ENCODE data around the gene MICAL1. TPM values are rescaled to one million over a fixed set of nuclear protein-coding genes. Genes with fewer than 3 reads are reported as not detected.

The MICAL1 gene
- total and polyA plus RNA-seq, 8 donors, result 3.8 to 38.2 (median 7.2) TPM

Other genes with a start within 250 kb of the MICAL1 start
- 100 to 1,000 TPM in 4 of 6 donors, 10 to 100 TPM in 2; 80.0 to 147 (median 104) TPM for gene CD164, start 73.3 kb downstream of the MICAL1 start, total RNA-seq
- gene CD164, start 73.3 kb downstream of the MICAL1 start, polyA plus RNA-seq, result 100 to 1,000 TPM in 1 of 2 donors, 10 to 100 TPM in 1; 53.6 to 120 TPM
- gene PPIL6, start 15.1 kb downstream of the MICAL1 start, total RNA-seq, result 1 to 10 TPM; 1.5 to 3.4 (median 2.0) TPM
- gene PPIL6, start 15.1 kb downstream of the MICAL1 start, polyA plus RNA-seq, result 1 to 10 TPM; 1.1 to 3.3 TPM
- gene SMPD2, start 15.0 kb downstream of the MICAL1 start, total RNA-seq, result 10 to 100 TPM in 2 of 6 donors, 1 to 10 TPM in 4; 7.1 to 10.5 (median 8.9) TPM
- 10 to 100 TPM; 15.9 to 17.0 TPM for gene SMPD2, start 15.0 kb downstream of the MICAL1 start, polyA plus RNA-seq
- 1 to 10 TPM; 2.3 to 4.3 (median 2.8) TPM for gene ZBTB24, start 27.4 kb upstream of the MICAL1 start, total RNA-seq
- 1 to 10 TPM; 2.2 to 3.9 TPM for gene ZBTB24, start 27.4 kb upstream of the MICAL1 start, polyA plus RNA-seq
- 1 to 10 TPM; 2.0 to 6.0 (median 3.8) TPM for gene AK9, start 235.4 kb upstream of the MICAL1 start, total RNA-seq
- gene AK9, start 235.4 kb upstream of the MICAL1 start, polyA plus RNA-seq, result 1 to 10 TPM; 2.4 to 4.1 TPM
- gene FIG4, start 235.5 kb upstream of the MICAL1 start, total RNA-seq, result 10 to 100 TPM in 1 of 6 donors, 1 to 10 TPM in 5; 4.8 to 10.8 (median 6.1) TPM
- 1 to 10 TPM; 4.0 to 7.7 TPM for gene FIG4, start 235.5 kb upstream of the MICAL1 start, polyA plus RNA-seq

Measured in pancreas (tissue), 8 donors.